SH-SY5Y (cell line): Measurements from ENCODE around the gene ARID4B.

Source experiments
- GATA2 ChIP-seq: IDR thresholded peaks from 2 replicates; pipeline ENCODE4 v1.6.1; 2011; ENCODE audit warnings: mild to moderate bottlenecking, low read depth, low read length
- GATA3 ChIP-seq: IDR thresholded peaks from 2 replicates; pipeline ENCODE4 v1.6.1; 2011; ENCODE audit warnings: low read depth, mild to moderate bottlenecking, low read length, moderate library complexity

DNA sequence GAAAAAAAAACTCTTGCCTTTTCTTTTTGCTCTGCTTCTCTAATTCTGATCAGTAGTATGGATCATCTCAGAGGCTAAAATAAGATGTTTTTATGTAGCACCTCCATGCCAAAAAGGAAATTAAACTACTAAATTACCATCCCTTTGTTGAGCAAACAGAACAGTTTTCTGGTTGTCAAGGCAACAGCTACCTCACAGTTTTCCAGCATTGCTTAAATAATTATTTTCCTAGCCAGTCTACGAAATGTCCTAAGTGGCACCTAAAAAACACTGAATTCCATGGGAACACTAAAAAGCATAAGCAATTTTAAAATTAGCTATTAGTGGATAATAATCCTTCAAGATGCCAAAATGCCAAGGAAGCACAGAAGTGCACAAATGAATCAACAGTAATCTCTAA, 61.7 kb downstream of the ARID4B start:
- TF ChIP-seq GATA2 (no peak), GATA3 (no peak)
